ENCODE results near the gene ACACB.

Gene ACACB

DNA sequence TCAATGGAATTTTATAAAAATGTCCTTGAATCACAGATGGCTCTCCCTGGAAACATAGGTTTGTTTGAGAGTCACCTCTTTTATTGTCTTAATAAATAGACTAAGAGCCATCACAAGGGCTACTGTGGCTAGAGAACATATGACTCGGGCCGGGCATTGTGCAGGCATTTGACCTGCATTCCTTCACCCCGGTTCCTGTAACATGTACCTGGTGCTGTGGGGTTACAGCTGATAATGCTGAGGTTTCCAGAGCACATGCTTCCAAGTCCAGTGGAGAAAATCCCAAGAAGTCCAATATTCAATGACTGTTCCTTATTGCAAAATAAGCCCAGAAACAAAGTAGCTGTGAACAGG lies 1.0 kb upstream of the ACACB start:
- DNase-seq (ENCODE audit: low spot score), result no peak
- TF ChIP-seq CTCF (IDR thresholded peaks at IDR 0.05; ENCODE audit: extremely low read depth, insufficient read depth, missing control alignments), result no peak
- in situ Hi-C loops (cut with MboI; ENCODE audit: low pct_unique_long_range_greater_than_20kb, low sequenced_read_pairs, unreplicated experiment), result loop anchor here (25.0 kb wide), 1 partner anchor 272 kb away; no protein-coding TSS in a partner anchor

DNA sequence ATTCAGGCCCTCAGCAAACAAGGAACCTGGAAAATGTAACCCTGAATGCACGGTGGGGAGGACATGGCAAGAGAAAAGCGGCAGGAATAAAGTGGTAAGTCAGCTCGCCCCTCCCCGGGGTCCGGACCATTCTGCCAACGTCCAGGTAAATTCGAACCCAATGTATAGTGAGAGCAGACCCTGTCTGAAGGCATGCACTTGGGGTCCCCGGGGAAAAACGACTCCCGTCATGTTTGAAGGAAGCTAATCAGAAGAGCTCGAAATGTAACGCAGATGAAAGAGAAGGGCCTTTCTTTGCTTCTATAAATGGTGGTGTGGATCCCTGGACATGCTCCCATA lies 193 bp downstream of the ACACB start:
- no peak for DNase-seq (ENCODE audit: low spot score)
- TF ChIP-seq CTCF (IDR thresholded peaks at IDR 0.05; ENCODE audit: extremely low read depth, insufficient read depth, missing control alignments), result no peak
- in situ Hi-C loops (cut with MboI; ENCODE audit: low pct_unique_long_range_greater_than_20kb, low sequenced_read_pairs, unreplicated experiment), result loop anchor here (25.0 kb wide), 1 partner anchor 271 kb away; no protein-coding TSS in a partner anchor

- DNase-seq (ENCODE audit: low spot score), result no peak
- TF ChIP-seq CTCF (IDR thresholded peaks at IDR 0.05; ENCODE audit: extremely low read depth, insufficient read depth, missing control alignments), result no peak
- in situ Hi-C loops (cut with MboI; ENCODE audit: low pct_unique_long_range_greater_than_20kb, low sequenced_read_pairs, unreplicated experiment), result loop anchor here (25.0 kb wide), 1 partner anchor 267 kb away; no protein-coding TSS in a partner anchor
Observed at GRCh38 chr12:109120095-109120494, 3.7 kb downstream of the ACACB start.

- in situ Hi-C loops (cut with MboI; ENCODE audit: low pct_unique_long_range_greater_than_20kb, low sequenced_read_pairs, unreplicated experiment), result loop anchor here (25.0 kb wide), 1 partner anchor 267 kb away; no protein-coding TSS in a partner anchor
- no peak for TF ChIP-seq CTCF (IDR thresholded peaks at IDR 0.05; ENCODE audit: extremely low read depth, insufficient read depth, missing control alignments)
- DNase-seq (ENCODE audit: low spot score), result no peak
Observed at GRCh38 chr12:109120557-109120956, 4.2 kb downstream of the ACACB start.

DNA sequence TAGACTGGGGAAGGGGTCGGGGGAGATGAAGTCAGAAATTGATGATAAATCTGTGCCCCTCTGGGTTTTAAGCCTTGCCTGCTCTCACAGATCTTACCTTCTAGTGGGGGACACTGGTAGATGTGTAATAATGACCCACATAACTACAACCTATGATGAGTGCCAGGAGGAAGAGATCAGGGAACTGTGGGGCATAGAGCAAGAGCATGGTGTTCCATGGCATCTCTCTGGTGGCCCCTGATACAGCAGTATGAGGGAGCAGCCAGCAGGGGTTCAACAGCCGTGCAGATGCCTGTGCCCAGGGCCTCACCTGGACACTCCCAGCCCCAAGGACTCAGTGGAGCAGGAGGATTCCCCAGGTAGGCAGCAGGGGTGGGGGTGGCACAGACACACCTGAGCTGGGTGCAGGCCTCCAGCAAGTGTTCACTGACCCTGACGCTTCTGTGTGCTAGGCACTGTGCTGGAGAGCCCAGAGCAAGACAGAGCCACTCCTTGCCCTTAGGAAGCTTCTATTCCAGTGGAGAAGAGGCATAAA lies 5.0 kb downstream of the ACACB start:
- in situ Hi-C loops (cut with MboI; ENCODE audit: low pct_unique_long_range_greater_than_20kb, low sequenced_read_pairs, unreplicated experiment), result loop anchor here (25.0 kb wide), 1 partner anchor 266 kb away; no protein-coding TSS in a partner anchor
- no peak for TF ChIP-seq CTCF (IDR thresholded peaks at IDR 0.05; ENCODE audit: extremely low read depth, insufficient read depth, missing control alignments)
- DNase-seq (ENCODE audit: low spot score), result no peak

- in situ Hi-C loops (cut with MboI; ENCODE audit: low pct_unique_long_range_greater_than_20kb, low sequenced_read_pairs, unreplicated experiment), result loop anchor here (25.0 kb wide), 1 partner anchor 262 kb away; no protein-coding TSS in a partner anchor
Observed at GRCh38 chr12:109124878-109125648, 8.7 kb downstream of the ACACB start.

More at GRCh38 chr12:109124878-109125648, 8.7 kb downstream of the ACACB start:
- DNase-seq (ENCODE audit: low spot score), result no peak
- no peak for TF ChIP-seq CTCF (IDR thresholded peaks at IDR 0.05; ENCODE audit: extremely low read depth, insufficient read depth, missing control alignments)

All from GM13977 (cell line).